HepG2 (cell line): ENCODE data around the gene IRF2. TPM values are rescaled to one million over a fixed set of nuclear protein-coding genes. Genes with fewer than 3 reads are reported as not detected.

Source experiments
- AFF4 ChIP-seq: sonication (generic); formaldehyde crosslinking; IDR thresholded peaks from 2 replicates; pipeline ENCODE4 v1.4.0; 2020; ENCODE audit warnings: missing genetic modification reagents
- HNRNPLL ChIP-seq: fragments of 200-400 bp; formaldehyde crosslinking; IDR thresholded peaks from 2 replicates; pipeline ENCODE4 v1.6.1; 2017; ENCODE audit warnings: mild to moderate bottlenecking, low read depth, low read length; ENCODE audit not compliant: poor library complexity, severe bottlenecking
- JUN ChIP-seq: sonication (generic); formaldehyde crosslinking; IDR thresholded peaks from 2 replicates; pipeline ENCODE4 v1.4.0; 2020; ENCODE audit warnings: mild to moderate bottlenecking, missing genetic modification reagents
- NR2C2 ChIP-seq: sonication (generic); formaldehyde crosslinking; IDR thresholded peaks from 2 replicates; pipeline ENCODE4 v1.4.0; 2020; ENCODE audit warnings: missing genetic modification reagents, mild to moderate bottlenecking, moderate library complexity, borderline replicate concordance
- PITX1 ChIP-seq: sonication (generic); formaldehyde crosslinking; IDR thresholded peaks from 2 replicates; pipeline ENCODE4 v1.5.1; 2020; ENCODE audit warnings: mild to moderate bottlenecking, missing genetic modification reagents
- RBFOX2 ChIP-seq: fragments of 200-400 bp; formaldehyde crosslinking; IDR thresholded peaks from 2 replicates; pipeline ENCODE4 v1.6.1; 2017; ENCODE audit warnings: low read depth, mild to moderate bottlenecking, low read length
- RFXAP ChIP-seq: sonication (generic); formaldehyde crosslinking; IDR thresholded peaks from 2 replicates; pipeline ENCODE4 v1.4.0; 2020; ENCODE audit warnings: missing genetic modification reagents, borderline replicate concordance
- SIN3A ChIP-seq: IDR thresholded peaks from 2 replicates; pipeline ENCODE4 v1.6.1; 2011; ENCODE audit warnings: low read depth, mild to moderate bottlenecking, control low read depth, low read length, borderline replicate concordance
- SOX6 ChIP-seq, 2 experiments: fragments of 450-650 bp in 1 of 2; sonication (generic) in 1 of 2; formaldehyde crosslinking in 1 of 2; IDR thresholded peaks; 2 replicates each; pipeline versions ENCODE4 v1.4.0 to v1.6.1; 2017 to 2020; ENCODE audit warnings: antibody characterized with exemption in 1 of 2, mild to moderate bottlenecking in 1 of 2, missing genetic modification reagents in 1 of 2
- SP4 ChIP-seq: sonication (generic); formaldehyde crosslinking; IDR thresholded peaks from 2 replicates; pipeline ENCODE4 v1.8.1; 2023; ENCODE audit warnings: mild to moderate bottlenecking, missing genetic modification reagents
- SYNCRIP ChIP-seq: fragments of 200-400 bp; formaldehyde crosslinking; IDR thresholded peaks from 2 replicates; pipeline ENCODE4 v1.6.1; 2018; ENCODE audit warnings: mild to moderate bottlenecking, low read depth, low read length; ENCODE audit not compliant: insufficient read depth
- TBP ChIP-seq: sonication (generic); formaldehyde crosslinking; IDR thresholded peaks from 2 replicates; pipeline ENCODE4 v1.5.0; 2020; ENCODE audit warnings: missing genetic modification reagents
- ZHX2 ChIP-seq, 2 experiments: sonication (generic) in 1 of 2; formaldehyde crosslinking in 1 of 2; IDR thresholded peaks; 2 replicates each; pipeline versions ENCODE4 v1.6.1 to v1.9.0; 2014 to 2022; ENCODE audit warnings: antibody characterized with exemption in 1 of 2, borderline replicate concordance in 1 of 2, inconsistent platforms in 1 of 2, low read depth in 1 of 2, missing genetic modification reagents in 1 of 2
- ZNF343 ChIP-seq: sonication (generic); formaldehyde crosslinking; IDR thresholded peaks from 2 replicates; pipeline ENCODE4 v1.4.0; 2020; ENCODE audit warnings: mild to moderate bottlenecking, missing genetic modification reagents
- ZNF350 ChIP-seq: sonication (generic); formaldehyde crosslinking; IDR thresholded peaks from 2 replicates; pipeline ENCODE4 v1.4.0; 2020; ENCODE audit warnings: mild to moderate bottlenecking, low read depth, missing genetic modification reagents, borderline replicate concordance
- ZNF597 ChIP-seq: sonication (generic); formaldehyde crosslinking; IDR thresholded peaks from 2 replicates; pipeline ENCODE4 v1.5.0; 2020; ENCODE audit warnings: missing genetic modification reagents
- polyA plus RNA-seq, 8 experiments: library from polyadenylated mRNA; depleted of rRNA in 3 of 8; stranded (reverse) in 7 of 8; unstranded in 1 of 8; fragments of >200 nt; fragmentation: Illumina TruSeq in 4 of 8; extraction: Trizol in 4 of 8; gene quantifications; 2 replicates each; pipeline versions ENCODE4 v1.2.1 to v1.2.3, GENCODE V29; 2011 to 2016; ENCODE audit warnings: low read depth in 4 of 8, missing spikeins in 1 of 8, mixed read lengths in 1 of 8; ENCODE audit not compliant: insufficient read depth in 1 of 8
- total RNA-seq, 5 experiments: library from RNA; depleted of rRNA; stranded (reverse); fragments of >200 nt; fragmentation: Illumina TruSeq; extraction: Trizol; gene quantifications; 2 replicates each; pipeline ENCODE4 v1.2.3, GENCODE V29; 2016; ENCODE audit warnings: low read depth in 1 of 5

IRF2 gene
- total and polyA plus RNA-seq, 2 of the 13 experiments (the other 11 are each of a cell fraction or from before 2014, with no cell fraction given), result 15.5 to 28.8 TPM

- TF ChIP-seq AFF4 (CRISPR knock-in tag) (no peak), ZNF597 (no peak), PITX1 (CRISPR knock-in tag) (peak; percentile 89), SYNCRIP (no peak), HNRNPLL (no peak), SOX6 (IDR thresholded peaks at IDR 0.05) (no peak), SOX6 (CRISPR knock-in tag; IDR thresholded peaks at IDR 0.05) (peak; percentile 96), RBFOX2 (peak; percentile 82), RFXAP (CRISPR knock-in tag) (0 out of 2 replicates have a peak, but pooled peaks have one; percentile 50), SP4 (CRISPR knock-in tag) (peak; percentile 59; the same call in 1 of the 2 replicates), TBP (CRISPR knock-in tag) (no peak), ZNF343 (CRISPR knock-in tag) (no peak), ZNF350 (peak; percentile 74; the same call in 1 of the 2 replicates), ZHX2 (IDR thresholded peaks at IDR 0.05; ENCODE audit: low read depth) (no peak), ZHX2 (CRISPR knock-in tag; IDR thresholded peaks at IDR 0.05; ENCODE audit: borderline replicate concordance) (no peak), NR2C2 (peak; percentile 61; the same call in 1 of the 2 replicates), JUN (CRISPR knock-in tag) (peak; percentile 68), SIN3A (no peak)
Observed at GRCh38 chr4:184348311-184349233, 125.8 kb downstream of the IRF2 start (continued).
